RWPE2 (cell line): ENCODE measurements around the gene GABRR3.

Experiments used
- ATAC-seq: fragments of 200-7000 bp; cut with Tn5 transposase; 3 replicates; pipeline ENCODE4 v1.9.1; 2021; ENCODE audit warnings: low read depth
- DNase-seq: peaks from one replicate; pipeline ENCODE4 v3.0.0-alpha.2; 2020; ENCODE audit warnings: low spot score
- H3K27ac ChIP-seq: fragments of 450-650 bp; 2 replicates; pipeline ENCODE4 v1.5.1; 2017; ENCODE audit warnings: mild to moderate bottlenecking; ENCODE audit not compliant: poor library complexity, severe bottlenecking
- H3K27me3 ChIP-seq: fragments of 250-450 bp; sonication (Bioruptor Pico); 2 replicates; pipeline ENCODE4 v1.5.1; 2021; ENCODE audit warnings: mild to moderate bottlenecking, moderate library complexity; ENCODE audit not compliant: insufficient read depth, poor library complexity, severe bottlenecking
- H3K36me3 ChIP-seq: fragments of 250-450 bp; sonication (Bioruptor Pico); 2 replicates; pipeline ENCODE4 v1.5.1; 2020; ENCODE audit warnings: low read depth, mild to moderate bottlenecking, moderate library complexity
- H3K4me1 ChIP-seq: fragments of 250-450 bp; sonication (Bioruptor Pico); 2 replicates; pipeline ENCODE4 v1.5.1; 2021; ENCODE audit warnings: mild to moderate bottlenecking, moderate library complexity; ENCODE audit not compliant: insufficient read depth, poor library complexity, severe bottlenecking
- H3K4me3 ChIP-seq: fragments of 250-450 bp; sonication (Bioruptor Pico); 2 replicates; pipeline ENCODE4 v1.5.1; 2021; ENCODE audit warnings: mild to moderate bottlenecking, moderate library complexity; ENCODE audit not compliant: severe bottlenecking
- H3K9me3 ChIP-seq: fragments of 250-450 bp; sonication (Bioruptor Pico); 2 replicates; pipeline ENCODE4 v1.5.1; 2021; ENCODE audit warnings: mild to moderate bottlenecking, moderate library complexity; ENCODE audit not compliant: severe bottlenecking
- TF ChIP-seq, protein P1 (sequence below): fragments of 450-650 bp; IDR thresholded peaks from one replicate; pipeline ENCODE4 v1.5.1; 2017; ENCODE audit warnings: mild to moderate bottlenecking, moderate library complexity; ENCODE audit not compliant: poor library complexity, severe bottlenecking

The GABRR3 gene

DNA sequence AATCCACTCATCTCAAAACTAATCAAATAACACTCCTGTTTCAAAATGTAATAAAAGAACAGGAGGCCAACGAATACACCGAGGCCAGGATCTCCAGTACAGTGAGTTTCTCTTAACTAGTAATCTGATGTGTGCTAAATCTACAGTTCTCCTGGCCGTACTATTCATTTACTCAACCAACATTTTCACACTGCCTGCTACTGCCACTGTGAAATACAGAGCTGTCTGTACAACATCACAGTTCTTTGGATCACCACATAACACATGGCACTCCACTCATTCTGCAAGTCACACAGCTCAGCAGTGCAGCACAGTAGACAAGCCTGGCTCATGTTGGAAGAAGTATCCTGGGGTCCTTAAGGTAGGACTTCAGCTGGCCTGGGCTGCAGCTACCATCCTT is 84.8 kb downstream of the GABRR3 start:
- no peak overlapping the region for H3K4me3 ChIP-seq
- no peaks in the 10 kb centered on the region for H3K4me1 ChIP-seq
- ATAC-seq: no peak
- H3K36me3 ChIP-seq: peaks cover 97% of the 10 kb centered on the region
- no peak overlapping the region for H3K27ac ChIP-seq
- no peak for DNase-seq
- TF ChIP-seq, protein P1, sequence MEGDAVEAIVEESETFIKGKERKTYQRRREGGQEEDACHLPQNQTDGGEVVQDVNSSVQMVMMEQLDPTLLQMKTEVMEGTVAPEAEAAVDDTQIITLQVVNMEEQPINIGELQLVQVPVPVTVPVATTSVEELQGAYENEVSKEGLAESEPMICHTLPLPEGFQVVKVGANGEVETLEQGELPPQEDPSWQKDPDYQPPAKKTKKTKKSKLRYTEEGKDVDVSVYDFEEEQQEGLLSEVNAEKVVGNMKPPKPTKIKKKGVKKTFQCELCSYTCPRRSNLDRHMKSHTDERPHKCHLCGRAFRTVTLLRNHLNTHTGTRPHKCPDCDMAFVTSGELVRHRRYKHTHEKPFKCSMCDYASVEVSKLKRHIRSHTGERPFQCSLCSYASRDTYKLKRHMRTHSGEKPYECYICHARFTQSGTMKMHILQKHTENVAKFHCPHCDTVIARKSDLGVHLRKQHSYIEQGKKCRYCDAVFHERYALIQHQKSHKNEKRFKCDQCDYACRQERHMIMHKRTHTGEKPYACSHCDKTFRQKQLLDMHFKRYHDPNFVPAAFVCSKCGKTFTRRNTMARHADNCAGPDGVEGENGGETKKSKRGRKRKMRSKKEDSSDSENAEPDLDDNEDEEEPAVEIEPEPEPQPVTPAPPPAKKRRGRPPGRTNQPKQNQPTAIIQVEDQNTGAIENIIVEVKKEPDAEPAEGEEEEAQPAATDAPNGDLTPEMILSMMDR: no peak
- no peaks in the 10 kb centered on the region for H3K27me3 ChIP-seq
- no peaks in the 10 kb centered on the region for H3K9me3 ChIP-seq

DNA sequence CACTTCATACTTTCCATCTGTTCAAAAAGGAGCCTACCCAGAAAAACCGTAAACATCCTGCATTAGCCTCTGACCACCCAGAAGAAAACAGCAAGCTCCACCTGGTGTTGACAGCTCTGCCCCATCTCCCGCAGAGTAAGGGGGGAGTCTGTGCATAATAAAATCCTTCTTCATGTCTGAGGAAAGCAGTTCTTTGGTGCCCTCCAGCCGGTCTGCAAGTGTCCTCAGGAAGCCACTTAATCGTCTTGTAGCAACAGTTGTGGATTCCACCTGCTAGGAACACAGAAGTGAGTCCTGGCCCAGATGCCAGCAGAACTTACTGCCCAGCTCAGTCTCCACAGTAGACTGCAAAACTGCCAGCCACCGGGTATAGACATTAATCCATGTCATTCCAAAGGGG is 85.4 kb downstream of the GABRR3 start:
- Histone ChIP-seq H3K4me1 (no peaks in the 10 kb centered on the region), H3K27me3 (no peaks in the 10 kb centered on the region), H3K9me3 (no peaks in the 10 kb centered on the region), H3K36me3 (peaks cover 99% of the 10 kb centered on the region), H3K4me3 (no peak overlapping the region), H3K27ac (no peak overlapping the region)
- DNase-seq (no peak), ATAC-seq (no peak)
- TF ChIP-seq, protein P1: no peak

DNA sequence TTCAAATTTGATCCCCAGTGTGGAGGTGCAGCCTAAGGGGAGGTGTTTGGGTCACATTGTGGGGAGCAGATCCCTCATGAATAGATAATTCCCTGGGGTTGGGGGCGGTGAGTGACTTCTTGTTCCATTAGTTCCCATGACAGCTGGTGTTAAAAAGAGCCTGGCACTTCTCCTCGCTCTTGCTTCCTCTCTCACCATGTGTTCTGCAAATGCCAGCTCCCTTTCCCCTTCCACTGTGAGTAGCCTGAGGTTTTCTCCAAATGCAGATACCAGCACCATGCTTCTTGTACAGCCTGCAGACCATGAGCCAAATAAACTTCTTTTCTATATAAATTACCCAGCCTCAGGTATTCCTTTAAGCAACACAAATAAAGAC is 86.0 kb downstream of the GABRR3 start:
- no peak overlapping the region for H3K4me3 ChIP-seq
- DNase-seq (no peak), ATAC-seq (no peak)
- H3K27me3 ChIP-seq: no peaks in the 10 kb centered on the region
- TF ChIP-seq, protein P1: no peak
- H3K36me3 ChIP-seq: peaks cover 100% of the 10 kb centered on the region
- no peak overlapping the region for H3K27ac ChIP-seq
- H3K4me1 ChIP-seq: no peaks in the 10 kb centered on the region
- H3K9me3 ChIP-seq: no peaks in the 10 kb centered on the region

DNA sequence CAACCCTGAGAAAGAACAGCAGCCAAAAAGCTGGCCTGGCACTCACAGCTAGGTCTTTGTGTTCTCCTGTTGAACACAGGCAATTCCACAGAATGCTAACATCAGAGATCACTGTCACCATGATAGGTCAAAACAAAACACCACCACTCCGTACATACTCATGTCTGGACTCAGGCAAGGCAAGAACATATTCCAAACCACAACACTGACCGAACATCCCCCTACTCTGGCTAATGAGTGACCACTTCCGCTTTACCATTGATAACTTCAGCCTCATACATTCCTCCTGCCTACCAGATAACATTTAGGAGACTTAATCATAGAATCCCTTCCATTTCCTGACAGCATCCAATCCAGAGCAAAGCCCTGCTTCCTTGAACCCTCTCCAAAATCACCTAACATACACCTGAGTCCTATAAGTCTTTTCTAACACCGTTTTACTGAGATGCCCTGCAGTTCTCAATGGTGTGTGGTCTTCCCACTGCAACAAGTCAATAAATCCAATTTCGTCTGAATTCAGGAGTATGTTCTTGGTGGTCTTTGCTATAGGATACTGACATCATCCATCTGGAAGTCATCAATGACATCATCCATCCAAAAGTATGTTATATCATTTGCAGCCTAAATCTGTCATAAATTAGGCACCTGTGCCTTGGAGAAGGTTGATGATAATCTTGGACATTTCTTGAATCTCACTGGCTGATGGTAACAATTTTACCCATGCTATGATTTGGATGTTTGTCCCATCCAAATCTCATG is 86.6 kb downstream of the GABRR3 start:
- TF ChIP-seq, protein P1: no peak
- Histone ChIP-seq H3K4me3 (no peak overlapping the region), H3K9me3 (no peaks in the 10 kb centered on the region), H3K4me1 (no peaks in the 10 kb centered on the region), H3K36me3 (peaks cover 100% of the 10 kb centered on the region), H3K27ac (no peak overlapping the region), H3K27me3 (no peaks in the 10 kb centered on the region)
- no peak for ATAC-seq
- no peak for DNase-seq

DNA sequence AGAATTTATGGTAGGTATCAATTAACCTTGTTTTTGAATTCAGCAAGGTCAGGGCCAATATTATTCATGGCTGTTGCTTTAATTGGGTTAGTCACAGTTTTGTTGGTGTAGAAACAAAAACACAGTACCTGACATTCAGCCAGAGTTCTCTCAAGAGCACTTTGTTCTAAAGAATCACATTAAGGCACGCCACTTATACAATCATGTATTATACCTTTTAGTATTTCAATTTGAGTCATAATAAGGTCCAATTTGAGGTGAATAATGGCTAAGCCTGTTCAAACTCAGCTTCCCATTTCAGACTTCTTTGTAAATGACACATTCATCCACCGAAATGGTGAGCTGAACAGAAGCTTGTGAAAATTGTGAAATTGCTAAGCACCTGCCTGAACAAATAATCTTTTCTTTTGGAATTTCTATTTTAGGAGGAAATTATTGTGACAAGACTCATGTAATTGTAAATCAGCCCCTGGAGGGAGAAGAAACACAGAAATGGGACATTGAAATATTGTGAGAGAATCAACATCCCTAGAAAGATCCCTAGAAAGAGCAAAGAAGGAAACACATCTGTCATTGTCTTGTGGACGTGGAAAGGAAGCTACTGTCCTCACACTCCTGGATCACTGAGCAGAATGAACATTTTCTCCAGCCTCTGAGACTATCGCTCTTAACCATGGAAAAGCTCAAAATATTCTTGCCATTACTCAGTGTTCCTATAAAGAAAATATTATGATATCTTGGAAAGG is 92.1 kb downstream of the GABRR3 start:
- Histone ChIP-seq H3K4me1 (no peaks in the 10 kb centered on the region), H3K36me3 (peaks cover 70% of the 10 kb centered on the region), H3K4me3 (no peak overlapping the region), H3K27me3 (no peaks in the 10 kb centered on the region), H3K27ac (no peak overlapping the region), H3K9me3 (no peaks in the 10 kb centered on the region)
- ATAC-seq (no peak), DNase-seq (no peak)
- TF ChIP-seq, protein P1: no peak
